Cardiac septum (tissue), 1 donor: ENCODE results near the gene SLTM. TPM values are rescaled to one million over a fixed set of nuclear protein-coding genes. Genes with fewer than 3 reads are reported as not detected.
"Not testable (repeated sequence)": the region's sequence is repeated elsewhere in the genome, so short reads cannot be mapped to it uniquely, and the experiment has no call there.

Experiments used
- DNase-seq: peaks from one replicate; pipeline ENCODE4 v3.0.0-alpha.2; 2020; ENCODE audit warnings: low spot score
- intact Hi-C: fragments of 100-400 bp; cut with DNase I; formaldehyde crosslinking; loops from one replicate; pipeline ENCODE4 v1.14.0; 2022
- total RNA-seq: library from RNA; stranded (reverse); fragmentation: NEBNext Ultra II Directional; extraction: Animal tissue kit (Norgen Biotek cat#: 25700); gene quantifications from one replicate; pipeline ENCODE4 v1.2.1, GENCODE V29; 2021
- donor health status: DM: no; HTN: no; CAD: no.

Gene SLTM
- total RNA-seq, 1 donor from 2014 or later, result 60.9 TPM

DNA sequence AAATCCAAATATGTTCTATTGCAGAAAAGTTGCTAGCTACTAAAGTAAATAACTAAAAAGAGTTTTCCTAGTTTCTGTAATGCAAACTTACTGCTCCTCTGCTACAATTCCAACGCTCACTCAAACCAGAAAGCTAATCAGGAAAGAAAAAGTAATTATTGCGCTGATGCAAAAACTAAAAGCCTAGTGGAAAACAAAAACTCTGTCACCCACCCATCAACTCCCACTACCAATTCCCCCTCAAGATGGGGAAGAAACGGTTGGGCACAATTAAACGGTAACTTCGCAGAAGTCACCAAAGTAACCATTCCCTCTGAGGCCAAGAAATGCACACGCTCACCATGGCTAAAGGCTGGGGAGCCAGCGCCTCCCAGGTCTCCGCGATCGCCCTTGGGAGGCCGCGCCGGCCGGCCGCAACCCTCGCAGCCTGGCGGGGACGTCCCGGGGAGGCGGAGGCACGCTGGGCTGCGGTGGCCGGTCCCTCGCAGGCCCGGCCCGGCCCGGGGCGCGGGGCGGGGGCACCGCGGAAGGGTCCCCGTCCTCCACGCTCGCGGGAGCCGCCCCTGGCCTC lies 684 bp downstream of the SLTM start:
- DNase-seq, result no peak
- intact Hi-C loops, result loop anchor here (2.0 to 10.0 kb wide), 3 partner anchors 162 to 705 kb away; partner anchors contain the start of genes ADAM10 and MINDY2

- DNase-seq, result no peak
- intact Hi-C loops, result loop anchor here (2.0 to 10.0 kb wide), 3 partner anchors 161 to 705 kb away; partner anchors contain the start of genes ADAM10 and MINDY2
Measured at GRCh38 chr15:58931987-58932588, 1.4 kb downstream of the SLTM start.

DNA sequence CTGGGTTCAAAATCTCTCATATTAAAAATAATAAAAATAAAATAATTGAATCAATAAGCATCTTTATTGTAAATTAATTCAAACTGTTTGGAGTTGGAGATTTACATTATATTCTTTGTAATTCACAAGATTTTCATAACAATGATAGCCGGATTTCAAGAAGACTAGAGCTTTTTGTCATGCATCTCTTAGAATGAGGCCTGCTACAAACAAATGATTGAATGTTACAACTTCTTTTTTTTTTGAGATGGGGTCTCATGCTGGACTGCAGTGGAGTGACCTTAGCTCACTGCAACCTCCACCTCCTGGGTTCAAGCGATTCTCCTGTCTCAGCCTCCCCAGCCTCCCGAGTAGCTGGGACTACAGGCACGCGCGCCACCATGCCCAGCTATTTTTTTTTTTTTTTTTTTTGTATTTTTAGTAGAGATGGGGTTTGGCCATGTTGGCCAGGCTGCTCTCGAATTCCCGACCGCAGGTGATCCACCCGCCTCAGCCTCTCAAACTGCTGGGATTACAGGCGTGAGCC lies 3.5 kb downstream of the SLTM start:
- intact Hi-C loops, result loop anchor here (5.0 to 10.0 kb wide), 2 partner anchors 185 to 703 kb away; partner anchors contain the start of gene ADAM10
- DNase-seq, result no peak

DNA sequence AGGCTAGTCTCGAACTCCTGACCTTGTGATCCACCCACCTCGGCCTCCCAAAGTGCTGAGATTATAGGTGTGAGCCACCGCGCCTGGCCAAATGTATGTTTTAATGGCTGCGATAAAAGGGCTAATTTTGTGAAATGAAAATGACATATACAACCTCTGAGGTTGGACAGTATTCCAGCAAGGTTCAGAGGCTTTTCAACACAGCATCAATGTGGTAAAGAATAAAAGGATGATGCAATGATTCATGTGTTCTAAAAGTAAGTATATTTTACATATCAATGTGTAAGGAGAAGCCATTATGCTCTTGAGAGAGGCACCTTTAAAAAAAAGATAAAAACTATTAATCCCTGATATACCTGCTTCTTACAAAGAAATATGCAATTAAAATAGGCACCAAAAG lies 6.7 kb downstream of the SLTM start:
- intact Hi-C loops, result no loop called here
- DNase-seq, result no peak

GRCh38 chr15:58924327-58924726 lies 9.2 kb downstream of the SLTM start:
- intact Hi-C loops, result no loop called here
- no peak for DNase-seq

DNA sequence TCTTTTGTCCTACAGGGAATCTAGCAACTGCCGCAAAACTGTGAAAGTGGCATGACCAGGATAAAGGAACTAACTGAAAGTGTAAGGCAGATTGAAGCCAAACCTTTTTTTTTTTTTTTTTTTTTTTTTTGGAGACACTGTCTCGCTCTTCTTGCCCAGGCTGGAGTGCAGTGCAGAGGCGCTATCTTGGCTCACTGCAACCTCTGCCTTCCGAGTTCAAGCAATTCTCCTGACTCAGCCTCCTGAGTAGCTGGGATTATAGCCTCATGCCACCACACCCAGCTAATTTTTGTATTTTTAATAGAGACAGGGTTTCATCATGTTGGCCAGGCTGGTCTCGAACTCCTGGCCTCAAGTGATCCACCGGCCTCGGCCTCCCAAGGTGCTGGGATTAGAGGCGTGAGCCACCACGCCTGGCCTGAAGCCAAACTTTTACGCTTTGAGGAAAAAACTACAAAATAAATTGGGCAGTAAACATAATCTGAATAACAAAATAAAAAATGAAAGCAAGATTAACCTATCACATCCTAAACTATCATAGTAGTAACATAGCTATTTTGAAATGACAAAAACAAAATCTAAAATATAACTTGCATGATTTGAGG lies 9.7 kb downstream of the SLTM start:
- no peak for DNase-seq
- intact Hi-C loops, result no loop called here

DNA sequence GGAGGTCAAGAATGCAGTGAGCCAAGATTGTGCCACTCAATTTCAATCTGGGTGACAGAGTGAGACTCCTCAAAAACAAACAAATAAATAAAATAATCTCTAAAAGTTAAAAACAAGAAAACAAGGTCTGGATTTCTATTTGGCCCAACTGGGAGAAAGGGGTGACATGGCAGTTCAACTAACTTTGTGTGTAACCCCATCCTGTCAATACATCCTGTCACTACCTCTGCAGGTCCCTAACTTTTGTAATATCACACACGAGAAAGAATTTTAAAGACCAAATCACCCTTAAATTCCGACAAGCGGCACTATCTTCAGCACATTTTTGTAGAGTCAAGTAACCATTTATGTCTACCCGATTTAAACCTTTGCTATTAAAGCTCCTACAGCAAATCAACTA lies 10.2 kb downstream of the SLTM start:
- DNase-seq, result no peak
- intact Hi-C loops, result no loop called here

DNA sequence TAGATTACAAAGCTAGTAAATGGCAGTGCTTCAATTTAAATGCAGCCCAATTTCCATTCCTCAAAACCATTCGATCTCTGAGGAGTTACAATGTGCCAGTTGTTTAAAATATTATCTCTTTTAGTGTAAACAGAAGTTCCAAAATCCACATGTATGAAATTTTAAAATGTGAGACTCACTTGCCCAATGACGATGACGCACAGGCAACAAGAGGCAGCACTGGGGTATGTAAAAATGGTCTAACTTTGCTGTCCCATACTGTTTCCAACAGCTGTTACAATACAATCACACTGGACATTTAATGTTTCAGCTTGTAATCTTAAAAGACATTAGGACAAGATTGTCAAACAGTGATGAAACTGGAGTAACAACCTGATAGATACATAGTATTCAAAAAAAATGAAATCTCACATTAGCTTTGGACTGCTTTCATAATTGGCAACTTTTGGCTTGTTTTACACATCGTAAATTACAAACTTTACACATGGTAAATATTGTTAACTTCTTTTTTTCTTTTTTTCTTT lies 12.2 kb downstream of the SLTM start:
- intact Hi-C loops, result no loop called here
- no peak for DNase-seq

- intact Hi-C loops, DNase-seq: not testable (repeated sequence)
Measured at GRCh38 chr15:58920447-58920846, 13.0 kb downstream of the SLTM start.

DNA sequence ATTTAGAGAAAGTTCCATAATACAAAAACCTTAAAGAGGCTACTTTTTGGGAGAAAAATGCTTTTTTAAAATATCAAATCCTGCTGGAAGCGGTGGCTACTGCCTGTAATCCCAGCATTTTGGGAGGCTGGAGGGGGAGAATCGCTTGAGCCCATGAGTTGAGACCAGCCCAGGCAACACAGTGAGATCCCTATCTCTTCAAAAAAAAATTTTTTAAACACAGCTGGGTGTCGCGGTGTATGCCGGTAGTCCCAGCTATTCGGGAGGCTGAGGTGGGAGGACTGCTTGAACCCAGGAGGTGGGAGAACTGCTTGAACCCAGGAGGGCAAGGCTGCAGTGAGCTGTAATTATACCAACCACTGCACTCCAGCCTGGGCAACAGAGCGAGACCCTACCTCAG lies 14.2 kb downstream of the SLTM start:
- intact Hi-C loops, result no loop called here
- DNase-seq, result no peak

GRCh38 chr15:58918239-58918638 lies 15.2 kb downstream of the SLTM start:
- intact Hi-C loops, result no loop called here
- no peak for DNase-seq

- intact Hi-C loops, DNase-seq: not testable (repeated sequence)
Measured at GRCh38 chr15:58917613-58918129, 15.8 kb downstream of the SLTM start.

DNA sequence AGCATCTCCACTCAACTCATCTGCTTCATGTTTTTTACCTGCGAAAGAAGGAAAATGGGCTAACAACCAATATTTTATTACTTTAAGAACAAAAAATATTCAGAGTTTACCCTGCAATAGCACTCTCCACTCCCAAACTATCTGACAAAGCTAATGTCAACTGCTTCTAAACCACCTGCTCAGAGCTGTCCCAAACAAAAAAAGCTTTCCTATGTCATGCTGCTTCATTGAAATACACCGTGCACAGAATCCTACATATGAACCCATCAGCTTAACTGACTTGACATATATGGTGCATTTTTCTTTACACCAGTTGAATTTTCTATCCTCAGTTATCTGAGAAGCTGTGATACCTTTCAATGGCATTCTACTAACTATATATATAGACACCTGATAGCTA lies 16.5 kb downstream of the SLTM start:
- no peak for DNase-seq
- intact Hi-C loops, result no loop called here

DNA sequence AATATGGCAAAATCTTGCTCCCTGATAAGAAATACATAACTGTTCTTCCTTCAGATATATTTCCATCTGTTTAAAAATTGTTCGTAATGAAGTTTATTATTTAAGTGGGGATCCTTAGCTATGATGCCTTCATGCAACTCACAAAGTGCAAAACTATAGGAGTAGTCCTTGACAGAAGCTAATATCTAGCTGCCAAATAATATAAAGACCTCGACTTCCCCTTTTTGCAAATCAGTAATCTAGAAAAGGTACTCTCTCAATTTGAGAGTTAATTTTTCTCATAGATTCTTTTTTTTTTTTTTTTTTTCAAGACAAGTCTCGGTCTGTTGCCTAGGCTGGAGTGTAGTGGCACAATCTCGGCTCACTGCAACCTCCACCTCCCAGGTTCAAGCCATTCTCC lies 23.0 kb downstream of the SLTM start:
- intact Hi-C loops, result no loop called here
- no peak for DNase-seq

DNA sequence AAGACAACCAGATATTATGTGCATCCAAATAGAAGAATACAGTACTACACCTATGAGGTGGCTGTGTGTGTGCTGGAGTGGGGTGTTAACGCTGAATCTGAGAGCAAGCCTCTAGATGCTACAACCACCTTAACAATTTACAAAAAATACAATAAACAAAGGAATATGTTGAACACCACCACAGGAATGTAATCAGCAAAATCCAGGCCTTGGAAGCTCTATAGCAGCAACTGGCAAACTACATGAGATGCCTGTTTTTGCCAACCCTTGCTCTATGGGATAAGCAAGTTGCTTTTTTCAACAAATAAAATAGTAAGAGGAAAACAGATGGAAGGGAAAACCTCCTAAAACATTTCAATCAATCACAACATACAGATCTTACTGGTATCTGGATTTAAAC lies 23.9 kb downstream of the SLTM start:
- intact Hi-C loops, result no loop called here
- DNase-seq, result no peak

- intact Hi-C loops, result no loop called here
Measured at GRCh38 chr15:58908550-58909309, 24.7 kb downstream of the SLTM start.

GRCh38 chr15:58900631-58901030 lies 32.8 kb downstream of the SLTM start:
- DNase-seq, result no peak
- intact Hi-C loops, result no loop called here

More at GRCh38 chr15:58908550-58909309, 24.7 kb downstream of the SLTM start:
- DNase-seq, result no peak

DNA sequence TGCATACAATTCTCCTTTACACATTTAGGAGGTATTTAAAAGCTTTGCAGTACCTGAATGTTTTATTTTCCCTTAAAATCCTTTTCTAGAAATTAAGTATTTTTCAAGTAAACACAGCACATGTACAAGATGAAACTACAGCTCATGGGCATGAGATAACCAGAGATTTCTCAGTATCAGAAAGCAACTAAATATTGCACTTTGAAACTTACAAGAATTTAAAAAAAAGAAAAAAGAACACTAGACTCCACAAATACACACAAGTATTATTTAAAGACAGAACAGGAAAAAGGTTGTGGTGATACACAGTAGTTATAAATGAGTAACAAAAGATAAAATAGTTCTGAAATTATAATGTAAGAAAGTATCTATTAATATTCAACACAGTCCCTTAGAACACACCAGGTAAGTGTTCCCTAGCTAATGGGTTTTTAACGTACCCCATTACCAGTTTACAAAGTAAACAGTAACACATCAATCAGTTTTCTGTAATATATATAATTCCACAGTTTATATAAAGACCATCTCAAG lies 35.3 kb downstream of the SLTM start:
- intact Hi-C loops, result no loop called here
- no peak for DNase-seq

GRCh38 chr15:58889363-58889762 lies 44.1 kb downstream of the SLTM start:
- no peak for DNase-seq
- intact Hi-C loops, result no loop called here
